ENCODE measurements around the gene OSBPL5. TPM values are rescaled to one million over a fixed set of nuclear protein-coding genes. Genes with fewer than 3 reads are reported as not detected.

Gene OSBPL5
- total RNA-seq, 4 donors from 2014 or later = 59.6 to 119 (median 71.7) TPM

DNA sequence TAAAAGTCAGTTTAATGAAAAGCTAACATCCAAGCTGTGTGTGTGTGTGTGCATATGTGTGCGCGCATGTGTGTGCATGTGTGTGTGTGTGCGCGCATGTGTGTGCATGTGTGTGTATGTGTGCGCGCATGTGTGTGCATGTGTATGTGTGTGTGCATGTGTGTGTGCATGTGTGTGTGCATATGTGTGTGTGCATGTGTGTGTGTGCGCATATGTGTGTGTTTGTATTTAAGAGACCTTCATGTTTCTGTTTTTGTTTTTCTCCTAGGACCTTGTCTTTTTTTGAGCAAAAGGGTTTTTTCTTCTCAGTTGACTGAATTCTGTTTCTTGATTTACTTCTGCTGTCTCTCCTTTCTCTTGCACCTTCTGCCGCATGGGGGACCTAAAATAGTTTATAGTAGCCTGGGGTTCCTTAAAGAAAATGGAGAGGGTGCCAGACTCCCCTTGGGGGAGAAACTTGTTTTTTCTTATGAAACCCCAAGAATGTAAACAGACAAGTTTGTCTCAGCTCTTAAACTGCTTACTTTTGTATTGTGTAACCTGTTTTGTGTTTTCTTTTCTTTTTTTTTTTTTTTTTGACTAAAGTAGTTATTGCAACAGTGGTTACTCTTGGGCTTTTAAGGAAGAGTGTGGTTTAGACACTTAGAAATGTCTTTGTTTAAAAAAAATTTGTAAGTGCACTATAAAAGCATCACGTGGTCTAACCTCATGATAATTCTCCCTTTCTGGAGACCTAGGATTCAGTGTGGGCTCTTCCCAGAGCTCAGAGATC lies 53.0 kb downstream of the OSBPL5 start:
- Histone ChIP-seq H3K9me3 (no peaks in the 10 kb centered on the region), H3K27me3 (no peaks in the 10 kb centered on the region), H3K36me3 (peaks cover 10 to 56% (median 39%) of the 10 kb centered on the region in 4 donors), H3K27ac (replicated peaks in 1 of 4) (no peak overlapping the region), H3K4me1 (peaks cover 0 to 20% (median 11%) of the 10 kb centered on the region in 4 donors), H3K4me3 (no peak overlapping the region)
- WGBS = 87% methylated on average over 9 of the region's 9 CpGs
- no peak for DNase-seq (ENCODE audit: extremely low spot score)
- intact Hi-C loops (cut with DNase I) = no loop called here
- no peak for TF ChIP-seq POLR2AphosphoS5 (IDR thresholded peaks at IDR 0.05)
- no peak for TF ChIP-seq EP300 (IDR thresholded peaks at IDR 0.05)
- TF ChIP-seq, protein P1, sequence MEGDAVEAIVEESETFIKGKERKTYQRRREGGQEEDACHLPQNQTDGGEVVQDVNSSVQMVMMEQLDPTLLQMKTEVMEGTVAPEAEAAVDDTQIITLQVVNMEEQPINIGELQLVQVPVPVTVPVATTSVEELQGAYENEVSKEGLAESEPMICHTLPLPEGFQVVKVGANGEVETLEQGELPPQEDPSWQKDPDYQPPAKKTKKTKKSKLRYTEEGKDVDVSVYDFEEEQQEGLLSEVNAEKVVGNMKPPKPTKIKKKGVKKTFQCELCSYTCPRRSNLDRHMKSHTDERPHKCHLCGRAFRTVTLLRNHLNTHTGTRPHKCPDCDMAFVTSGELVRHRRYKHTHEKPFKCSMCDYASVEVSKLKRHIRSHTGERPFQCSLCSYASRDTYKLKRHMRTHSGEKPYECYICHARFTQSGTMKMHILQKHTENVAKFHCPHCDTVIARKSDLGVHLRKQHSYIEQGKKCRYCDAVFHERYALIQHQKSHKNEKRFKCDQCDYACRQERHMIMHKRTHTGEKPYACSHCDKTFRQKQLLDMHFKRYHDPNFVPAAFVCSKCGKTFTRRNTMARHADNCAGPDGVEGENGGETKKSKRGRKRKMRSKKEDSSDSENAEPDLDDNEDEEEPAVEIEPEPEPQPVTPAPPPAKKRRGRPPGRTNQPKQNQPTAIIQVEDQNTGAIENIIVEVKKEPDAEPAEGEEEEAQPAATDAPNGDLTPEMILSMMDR (IDR thresholded peaks at IDR 0.05) = no peak
- TF ChIP-seq POLR2A (IDR thresholded peaks at IDR 0.05; ENCODE audit: low read depth) = no peak

DNA sequence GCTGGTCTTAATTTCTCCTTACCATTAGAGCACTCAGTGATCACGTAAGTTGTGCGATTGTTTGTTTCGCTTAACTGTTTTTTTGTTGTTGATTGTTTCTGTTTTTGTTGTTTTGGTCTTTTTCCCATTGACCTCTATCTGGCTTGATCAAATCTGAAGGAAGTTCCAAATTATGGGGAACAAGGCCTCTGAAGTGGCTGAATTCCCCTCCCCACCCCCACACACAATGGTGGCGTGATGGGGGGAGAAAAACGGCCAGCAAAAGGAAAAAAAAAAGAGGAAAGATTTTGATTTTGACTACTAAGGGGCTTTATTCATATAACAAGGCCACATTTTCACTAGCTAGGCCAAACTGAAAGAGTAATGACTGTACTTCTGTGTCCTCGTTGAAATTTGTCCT lies 53.6 kb downstream of the OSBPL5 start:
- H3K27me3 ChIP-seq = no peaks in the 10 kb centered on the region
- intact Hi-C loops (cut with DNase I) = no loop called here
- no peak overlapping the region for H3K27ac ChIP-seq (replicated peaks in 1 of 4)
- DNase-seq (ENCODE audit: extremely low spot score) = no peak
- WGBS = 81% methylated on average over 6 of the region's 6 CpGs
- peaks cover 0 to 20% (median 11%) of the 10 kb centered on the region in 4 donors for H3K4me1 ChIP-seq
- H3K4me3 ChIP-seq = no peak overlapping the region
- H3K36me3 ChIP-seq = peaks cover 16 to 61% (median 45%) of the 10 kb centered on the region in 4 donors
- H3K9me3 ChIP-seq = no peaks in the 10 kb centered on the region
- TF ChIP-seq POLR2AphosphoS5 (IDR thresholded peaks at IDR 0.05) = no peak

DNA sequence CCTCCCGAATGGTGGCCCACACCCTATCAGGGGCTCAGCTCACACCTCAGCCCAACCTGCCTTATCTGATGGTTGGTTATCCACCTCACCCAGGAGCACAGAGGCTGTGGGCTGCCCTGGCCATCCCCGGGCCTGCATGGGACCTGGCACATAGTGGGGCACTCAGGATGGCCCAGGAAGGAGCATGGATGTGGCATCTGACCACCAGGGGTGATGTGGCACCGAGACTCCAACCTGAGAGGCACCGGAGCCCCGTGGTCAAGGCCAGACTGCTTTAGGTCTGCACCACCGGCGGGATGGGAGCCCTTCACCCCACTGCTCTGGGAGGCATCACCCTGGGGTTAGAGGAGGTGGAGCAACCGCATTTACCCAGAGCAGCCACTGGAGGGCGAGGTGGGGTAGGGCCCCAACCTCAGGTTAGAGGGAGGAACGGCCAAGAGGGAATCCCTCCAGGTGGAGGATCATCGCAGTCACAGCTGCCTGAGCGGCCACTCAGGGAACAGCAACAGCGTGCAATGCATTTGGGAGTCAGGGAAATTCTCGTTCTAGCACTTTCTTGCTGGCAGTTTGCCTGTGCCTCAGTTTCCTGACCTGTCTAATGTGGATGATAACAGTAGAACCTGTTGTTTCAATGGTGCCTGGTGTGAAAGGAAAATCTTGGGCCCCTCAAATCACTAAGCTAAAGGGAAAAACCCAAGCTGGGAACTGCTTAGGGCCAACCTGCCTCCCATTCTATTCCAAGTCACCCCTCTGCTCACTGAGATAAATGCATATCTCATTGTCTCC lies 55.0 kb downstream of the OSBPL5 start:
- Histone ChIP-seq H3K36me3 (peaks cover 16 to 60% (median 55%) of the 10 kb centered on the region in 4 donors), H3K27me3 (no peaks in the 10 kb centered on the region), H3K27ac (replicated peaks in 1 of 4) (no peak overlapping the region), H3K4me1 (peaks cover 0 to 14% (median 7%) of the 10 kb centered on the region in 4 donors), H3K4me3 (no peak overlapping the region), H3K9me3 (no peaks in the 10 kb centered on the region)
- no peak for DNase-seq (ENCODE audit: extremely low spot score)
- intact Hi-C loops (cut with DNase I) = loop anchor here (5.0 kb wide), 1 partner anchor 107 kb away; the partner anchor contains the start of gene MRGPRG
- 70% methylated on average over 5 of the region's 14 CpGs for WGBS
- no peak for TF ChIP-seq POLR2A (IDR thresholded peaks at IDR 0.05; ENCODE audit: low read depth)
- TF ChIP-seq POLR2AphosphoS5 (IDR thresholded peaks at IDR 0.05) = peak; percentile 24 to 39
- no peak for TF ChIP-seq EP300 (IDR thresholded peaks at IDR 0.05)
- TF ChIP-seq, protein P1 (IDR thresholded peaks at IDR 0.05) = peak; percentile 76 to 81 (median 78)

DNA sequence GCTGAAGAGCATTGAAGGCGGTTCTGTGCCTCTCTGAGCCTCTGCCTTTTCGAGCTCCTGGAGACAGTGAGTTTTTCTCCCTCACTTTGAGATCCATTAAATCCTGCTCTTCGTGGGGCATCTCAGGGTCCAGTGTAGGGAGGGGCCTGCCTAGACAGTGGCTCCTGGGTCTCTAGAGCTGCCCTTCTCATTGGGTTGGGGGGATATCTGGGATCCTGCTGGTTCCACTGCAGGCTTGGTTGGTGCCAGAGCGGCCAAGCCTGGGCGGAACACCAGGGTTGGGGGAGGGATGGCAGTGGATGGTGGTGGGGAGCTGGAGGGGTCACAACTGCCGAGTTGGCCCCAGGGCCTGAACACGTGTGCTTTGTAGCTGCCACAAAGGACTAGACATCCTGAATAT lies 55.7 kb downstream of the OSBPL5 start:
- DNase-seq (ENCODE audit: extremely low spot score) = no peak
- intact Hi-C loops (cut with DNase I) = loop anchor here (5.0 kb wide), 1 partner anchor 108 kb away; the partner anchor contains the start of gene MRGPRG
- 92% methylated on average over 4 of the region's 7 CpGs for WGBS
- Histone ChIP-seq H3K4me3 (no peak overlapping the region), H3K27ac (replicated peaks in 1 of 4) (no peak overlapping the region), H3K27me3 (no peaks in the 10 kb centered on the region), H3K9me3 (no peaks in the 10 kb centered on the region), H3K4me1 (peaks cover 0 to 8% (median 2%) of the 10 kb centered on the region in 4 donors), H3K36me3 (peaks cover 16 to 62% (median 59%) of the 10 kb centered on the region in 4 donors)
- TF ChIP-seq, protein P1 (IDR thresholded peaks at IDR 0.05) = no peak
- no peak for TF ChIP-seq POLR2AphosphoS5 (IDR thresholded peaks at IDR 0.05)

DNA sequence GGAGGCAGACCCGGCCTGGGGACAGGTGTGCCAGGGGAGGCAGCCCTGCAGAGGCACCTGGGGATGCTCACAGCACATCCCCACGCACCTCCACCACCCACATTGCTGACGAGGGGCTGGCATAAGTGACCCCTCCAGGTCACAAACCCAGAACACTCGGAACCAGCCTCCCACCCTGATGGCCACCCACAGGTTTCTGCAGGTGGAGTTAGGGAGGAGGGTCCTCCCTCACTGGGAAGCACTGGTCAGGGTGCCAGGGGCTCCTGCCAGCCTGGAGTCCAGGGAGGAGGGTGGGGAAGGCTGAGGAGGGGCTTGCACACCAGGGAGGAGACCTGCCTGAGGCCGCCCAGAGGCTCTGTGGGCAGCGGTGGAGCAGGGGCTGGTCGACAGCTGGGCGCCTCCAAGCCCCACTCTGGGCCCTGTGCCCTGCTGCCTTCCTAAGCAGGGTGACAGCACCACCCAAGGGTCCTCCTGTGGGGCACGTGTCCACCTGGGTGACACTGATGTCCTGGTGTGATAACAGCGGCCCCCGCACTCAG lies 56.9 kb downstream of the OSBPL5 start:
- DNase-seq (ENCODE audit: extremely low spot score) = no peak
- Histone ChIP-seq H3K27ac (replicated peaks in 1 of 4) (no peak overlapping the region), H3K36me3 (peaks cover 16 to 70% (median 66%) of the 10 kb centered on the region in 4 donors), H3K27me3 (no peaks in the 10 kb centered on the region), H3K9me3 (no peaks in the 10 kb centered on the region), H3K4me3 (no peak overlapping the region), H3K4me1 (peaks cover 0 to 8% (median 2%) of the 10 kb centered on the region in 4 donors)
- intact Hi-C loops (cut with DNase I) = loop anchor here (5.0 kb wide), 1 partner anchor 109 kb away; the partner anchor contains the start of gene MRGPRG
- 87% methylated on average over 5 of the region's 11 CpGs for WGBS
- TF ChIP-seq, protein P1 (IDR thresholded peaks at IDR 0.05) = no peak
- TF ChIP-seq EP300 (IDR thresholded peaks at IDR 0.05) (no peak), POLR2AphosphoS5 (IDR thresholded peaks at IDR 0.05) (no peak), POLR2A (IDR thresholded peaks at IDR 0.05; ENCODE audit: low read depth) (no peak)
